GM12865 (cell line): ENCODE results near the gene NR2C1.
"Not testable (repeated sequence)": the region's sequence is repeated elsewhere in the genome, so short reads cannot be mapped to it uniquely, and the experiment has no call there.

Experiments used
- DNase-seq: peaks from one replicate; pipeline ENCODE4 v3.0.0; 2010; ENCODE audit warnings: low read depth
- H3K4me3 ChIP-seq: 2 replicates; pipeline ENCODE4 v1.5.1; 2011; ENCODE audit warnings: mild to moderate bottlenecking, low read depth, low read length, control low read depth
- TF ChIP-seq, protein P1 (sequence below): IDR thresholded peaks from 2 replicates; pipeline ENCODE4 v1.5.1; 2011; ENCODE audit warnings: low read length, control low read depth, low read depth, inconsistent platforms; ENCODE audit not compliant: insufficient read depth; ENCODE audit errors: missing control alignments

The NR2C1 gene

DNA sequence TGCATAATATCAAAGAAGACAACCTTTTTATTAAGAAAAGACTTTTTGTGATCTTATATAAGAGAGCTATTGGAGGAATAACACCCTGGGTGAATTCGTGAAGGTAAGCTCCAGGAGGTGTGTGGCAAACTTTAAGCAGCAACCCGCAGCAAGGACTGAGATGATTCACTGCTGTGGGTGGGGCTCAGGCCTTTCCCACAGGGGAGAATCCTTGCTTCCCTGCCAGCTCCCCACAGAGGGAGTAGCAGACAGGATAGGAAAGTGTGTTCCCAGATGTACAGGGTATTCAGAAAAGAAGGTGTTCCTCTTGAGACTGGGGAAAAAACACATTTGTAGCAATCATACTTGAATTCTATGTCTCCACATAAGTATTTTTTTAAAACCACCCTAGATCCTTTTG lies 79.1 kb downstream of the NR2C1 start:
- TF ChIP-seq, protein P1, sequence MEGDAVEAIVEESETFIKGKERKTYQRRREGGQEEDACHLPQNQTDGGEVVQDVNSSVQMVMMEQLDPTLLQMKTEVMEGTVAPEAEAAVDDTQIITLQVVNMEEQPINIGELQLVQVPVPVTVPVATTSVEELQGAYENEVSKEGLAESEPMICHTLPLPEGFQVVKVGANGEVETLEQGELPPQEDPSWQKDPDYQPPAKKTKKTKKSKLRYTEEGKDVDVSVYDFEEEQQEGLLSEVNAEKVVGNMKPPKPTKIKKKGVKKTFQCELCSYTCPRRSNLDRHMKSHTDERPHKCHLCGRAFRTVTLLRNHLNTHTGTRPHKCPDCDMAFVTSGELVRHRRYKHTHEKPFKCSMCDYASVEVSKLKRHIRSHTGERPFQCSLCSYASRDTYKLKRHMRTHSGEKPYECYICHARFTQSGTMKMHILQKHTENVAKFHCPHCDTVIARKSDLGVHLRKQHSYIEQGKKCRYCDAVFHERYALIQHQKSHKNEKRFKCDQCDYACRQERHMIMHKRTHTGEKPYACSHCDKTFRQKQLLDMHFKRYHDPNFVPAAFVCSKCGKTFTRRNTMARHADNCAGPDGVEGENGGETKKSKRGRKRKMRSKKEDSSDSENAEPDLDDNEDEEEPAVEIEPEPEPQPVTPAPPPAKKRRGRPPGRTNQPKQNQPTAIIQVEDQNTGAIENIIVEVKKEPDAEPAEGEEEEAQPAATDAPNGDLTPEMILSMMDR = no peak
- no peak overlapping the region for H3K4me3 ChIP-seq
- DNase-seq = no peak

DNA sequence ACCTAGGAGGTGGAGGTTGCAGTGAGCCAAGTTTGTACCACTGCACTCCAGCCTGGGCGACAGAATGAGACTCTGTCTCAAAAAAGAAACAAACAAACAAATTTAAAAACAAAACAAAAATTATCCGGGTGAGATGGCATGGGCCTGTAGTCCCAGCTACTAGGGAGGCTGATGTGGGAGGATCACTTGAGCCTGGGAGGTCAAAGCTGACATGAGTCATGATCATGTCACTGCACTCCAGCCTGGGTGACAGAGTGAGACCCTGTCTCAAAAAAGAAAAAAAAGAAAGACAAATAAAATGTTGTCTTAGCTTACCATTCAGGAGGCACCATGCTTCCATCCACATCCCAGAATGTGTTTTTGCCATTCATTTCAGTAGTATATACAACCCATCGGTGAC lies 79.6 kb downstream of the NR2C1 start:
- DNase-seq, H3K4me3 ChIP-seq: not testable (repeated sequence)

DNA sequence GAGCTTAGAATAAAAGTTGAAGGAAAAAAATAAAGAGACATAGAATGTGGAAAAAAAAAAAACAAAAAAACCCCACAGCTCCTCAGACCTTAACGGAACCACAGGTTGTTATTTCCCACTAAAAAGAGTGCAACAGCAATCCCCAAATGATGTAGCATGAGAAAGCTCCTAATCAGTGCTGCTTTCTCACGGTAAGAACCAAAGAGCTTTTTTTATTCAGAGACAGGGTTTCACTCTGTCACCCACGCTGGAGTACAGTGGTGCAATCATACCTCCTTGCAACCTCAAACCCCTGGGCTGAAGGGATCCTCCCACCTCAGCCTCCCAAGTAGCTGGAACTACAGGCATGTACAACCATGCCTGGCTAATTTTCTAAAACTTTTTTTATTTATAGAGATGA lies 83.2 kb downstream of the NR2C1 start:
- DNase-seq = peak; percentile 13

DNA sequence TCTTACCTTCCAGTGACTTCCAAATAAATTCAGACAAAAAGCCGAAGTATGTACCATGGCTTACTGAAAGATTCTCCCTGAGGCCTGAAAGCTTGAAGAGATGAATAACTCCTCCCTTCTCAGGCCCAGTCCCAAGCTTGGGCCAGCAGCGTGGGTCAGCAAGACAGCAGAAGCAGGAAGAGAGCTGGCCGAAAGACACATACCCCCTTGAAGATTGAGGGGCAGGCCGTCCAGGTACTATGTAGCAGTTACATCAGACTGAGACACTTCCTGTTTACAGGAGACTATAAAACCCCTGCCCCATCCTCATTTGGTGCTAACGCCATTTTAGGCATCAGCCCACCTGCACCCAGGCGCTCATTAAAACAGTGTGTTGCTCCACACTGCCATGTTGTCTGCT lies 84.9 kb downstream of the NR2C1 start:
- no peak for DNase-seq
- TF ChIP-seq, protein P1 = no peak
- H3K4me3 ChIP-seq = no peak overlapping the region

More for the DNA sequence above, 83.2 kb downstream of the NR2C1 start:
- TF ChIP-seq, protein P1 = no peak
- no peak overlapping the region for H3K4me3 ChIP-seq

DNA sequence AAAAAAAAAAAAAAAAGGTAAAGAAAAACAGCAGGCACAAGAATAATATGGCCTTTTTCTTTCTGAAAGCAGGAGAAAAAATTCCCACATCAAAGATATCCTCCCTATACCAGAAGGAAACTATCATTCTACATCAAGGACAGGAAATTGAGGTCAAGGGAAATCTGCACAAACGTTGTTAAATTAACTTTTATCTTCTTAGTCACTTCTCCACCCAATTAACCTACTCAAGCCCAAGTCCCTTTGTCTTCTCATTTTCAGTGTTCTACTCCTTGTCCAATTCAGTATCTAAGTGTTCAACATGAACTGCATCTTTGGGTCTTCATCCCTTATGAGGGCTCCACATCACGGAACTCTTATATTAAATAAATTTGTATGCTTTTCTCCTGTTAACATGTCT lies 85.6 kb downstream of the NR2C1 start:
- no peak for DNase-seq
- no peak overlapping the region for H3K4me3 ChIP-seq
- TF ChIP-seq, protein P1 = no peak

DNA sequence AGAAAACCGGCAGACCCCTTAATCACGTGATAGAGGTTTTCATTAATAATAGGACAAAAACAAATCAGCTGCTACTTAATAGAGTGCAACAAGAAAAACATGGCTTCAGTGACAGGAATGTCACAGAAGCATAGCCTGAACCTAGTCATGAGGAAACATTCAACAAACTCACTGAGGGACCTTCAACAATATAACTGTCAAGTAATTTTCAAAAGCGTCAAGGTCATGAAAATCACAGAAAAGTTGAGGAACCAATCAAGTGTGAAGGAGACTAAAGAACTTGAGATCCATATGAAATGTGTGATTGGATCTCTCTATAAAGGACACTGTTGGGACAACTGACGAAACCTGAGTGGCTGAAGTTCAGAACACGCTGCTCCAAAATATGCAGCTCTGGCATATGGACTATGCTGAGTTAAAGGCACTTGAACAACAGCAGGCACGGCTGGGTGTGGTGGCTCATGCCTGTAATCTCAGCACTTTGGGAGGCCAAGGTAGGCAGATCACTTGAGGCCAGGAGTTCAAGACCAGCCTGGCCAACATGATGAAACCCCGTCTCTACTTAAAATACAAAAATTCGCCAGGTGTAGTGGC lies 86.2 kb downstream of the NR2C1 start:
- no peak overlapping the region for H3K4me3 ChIP-seq
- no peak for DNase-seq
- TF ChIP-seq, protein P1 = no peak

DNA sequence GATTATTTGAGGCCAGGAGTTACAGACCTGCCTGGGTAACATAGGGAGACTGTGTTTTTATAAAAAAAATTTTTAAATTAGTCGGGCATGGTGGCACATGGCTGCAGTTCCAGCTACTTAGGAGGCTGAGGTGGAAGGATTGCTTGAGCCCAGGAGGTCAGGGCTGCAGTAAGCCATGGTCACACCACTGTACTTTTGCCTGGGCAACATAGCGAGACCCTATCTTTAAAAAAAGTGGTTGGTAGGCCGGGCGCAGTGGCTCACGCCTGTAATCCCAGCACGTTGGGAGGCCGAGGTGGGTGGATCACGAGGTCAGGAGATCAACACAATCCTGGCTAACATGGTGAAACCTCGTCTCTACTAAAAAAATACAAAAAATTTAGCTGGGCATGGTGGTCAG lies 88.3 kb downstream of the NR2C1 start:
- not testable (repeated sequence) for DNase-seq, H3K4me3 ChIP-seq

DNA sequence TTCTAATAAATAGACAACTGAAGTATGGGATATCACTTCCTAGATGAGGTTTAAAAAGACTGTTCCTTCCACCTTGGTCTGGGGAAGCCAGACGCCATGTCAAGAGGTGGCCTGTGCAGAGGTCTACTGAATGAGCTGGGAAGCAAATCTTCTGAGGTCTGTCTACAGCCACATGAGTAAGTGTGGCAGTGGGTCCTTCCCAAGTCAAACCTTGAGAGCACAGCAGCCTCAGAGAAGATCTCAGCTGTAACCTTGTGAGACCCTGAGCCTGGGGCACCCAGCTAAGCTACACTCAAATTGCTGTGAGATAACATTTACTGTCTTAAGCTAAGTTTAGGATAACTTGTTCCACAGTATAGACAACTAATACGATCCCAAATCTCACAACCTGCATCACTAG lies 90.1 kb downstream of the NR2C1 start:
- no peak for DNase-seq
- H3K4me3 ChIP-seq = no peak overlapping the region
- TF ChIP-seq, protein P1 = no peak
